GM12878 (cell line): ENCODE measurements around the gene BEGAIN. TPM values are rescaled to one million over a fixed set of nuclear protein-coding genes. Genes with fewer than 3 reads are reported as not detected.

Source experiments
- ATAC-seq: fragments of 200-7000 bp; cut with Tn5 transposase; 3 replicates; pipeline ENCODE4 v1.9.1; 2020; ENCODE audit warnings: mild to moderate bottlenecking, moderate library complexity
- BruUV-seq: library from RNA; stranded (reverse); fragments of 400-500 nt; replicated peaks from 2 replicates; lab custom pipeline; 2021; lab: Mats Ljungman, UMichigan
- CTCF ChIA-PET: fragments of 300-600 bp; sonication (Branson Sonifier 250); formaldehyde crosslinking; extraction: SDS; loops from one replicate; lab custom pipeline; 2021; ENCODE audit warnings: inconsistent platforms; lab: Yijun Ruan, JAX
- POLR2A ChIA-PET: fragments of 350-600 bp; formaldehyde crosslinking; extraction: SDS; loops from one replicate; lab custom pipeline; 2021; ENCODE audit warnings: inconsistent platforms; lab: Charles Lee
- RAD21 ChIA-PET: fragments of 300-600 bp; sonication (Branson Sonifier 250); formaldehyde crosslinking; loops from one replicate; lab custom pipeline; 2023; ENCODE audit warnings: antibody characterized with exemption; ENCODE audit not compliant: unreplicated experiment; lab: Charles Lee
- SMC1A ChIA-PET: fragments of 300-600 bp; sonication (Branson Sonifier 250); formaldehyde crosslinking; loops from one replicate; lab custom pipeline; 2023; ENCODE audit not compliant: unreplicated experiment, uncharacterized antibody; lab: Charles Lee
- DNase-seq: peaks from one replicate; pipeline ENCODE4 v3.0.0-alpha.2; 2011; ENCODE audit warnings: low read depth, low spot score
- FAIRE-seq: peaks from 3 replicates; lab custom pipeline; 2011; peaks lifted over from hg19 to GRCh38; lab: Jason Lieb, UNC
- H2AFZ ChIP-seq: 2 replicates; pipeline ENCODE4 v1.6.0; 2011; ENCODE audit warnings: low read depth, low read length, control low read depth; ENCODE audit not compliant: control insufficient read depth
- H3K27ac ChIP-seq: 2 replicates; pipeline ENCODE4 v1.5.1; 2011; ENCODE audit warnings: control low read depth; ENCODE audit not compliant: control insufficient read depth, insufficient read depth
- H3K27me3 ChIP-seq, 2 experiments: replicated peaks in 1 of 2; 2 replicates each; pipeline versions ENCODE4 v1.6.0 to v1.6.1; 2011; ENCODE audit warnings: low read length in 1 of 2; ENCODE audit not compliant: control insufficient read depth in 2 of 2, insufficient read depth in 2 of 2
- H3K36me3 ChIP-seq, 2 experiments: 2 replicates each; pipeline ENCODE4 v1.5.1; 2011; ENCODE audit warnings: low read length in 1 of 2; ENCODE audit not compliant: control insufficient read depth in 2 of 2, insufficient read depth in 2 of 2
- H3K4me1 ChIP-seq: 2 replicates; pipeline ENCODE4 v1.6.1; 2011; ENCODE audit warnings: mild to moderate bottlenecking, low read length, moderate library complexity, mixed read lengths; ENCODE audit not compliant: control insufficient read depth, insufficient read depth
- H3K4me2 ChIP-seq: 2 replicates; pipeline ENCODE4 v1.6.0; 2011; ENCODE audit warnings: control low read depth; ENCODE audit not compliant: control insufficient read depth, insufficient read depth
- H3K4me3 ChIP-seq: fragments of 200-600 bp; sonication (generic); 2 replicates; pipeline ENCODE4 v1.5.1; 2016
- H3K79me2 ChIP-seq: 2 replicates; pipeline ENCODE4 v1.6.0; 2011; ENCODE audit warnings: low read length; ENCODE audit not compliant: control insufficient read depth, insufficient read depth
- H3K9ac ChIP-seq: 2 replicates; pipeline ENCODE4 v1.8.0; 2011; ENCODE audit warnings: low read length, control low read depth, mixed read lengths; ENCODE audit not compliant: control insufficient read depth, insufficient read depth
- H3K9me3 ChIP-seq: replicated peaks from 3 replicates; pipeline ENCODE4 v1.5.1; 2011; ENCODE audit warnings: mild to moderate bottlenecking, low read length; ENCODE audit not compliant: control insufficient read depth, insufficient read depth
- H4K20me1 ChIP-seq: 2 replicates; pipeline ENCODE4 v1.6.0; 2011; ENCODE audit not compliant: control insufficient read depth, insufficient read depth
- BCLAF1 ChIP-seq: fragments of 450-650 bp; IDR thresholded peaks from 2 replicates; pipeline ENCODE4 v1.6.1; 2017; ENCODE audit warnings: antibody characterized with exemption, mild to moderate bottlenecking, moderate library complexity
- HDAC2 ChIP-seq: fragments of 200-600 bp; sonication (generic); IDR thresholded peaks from 2 replicates; pipeline ENCODE4 v1.6.1; 2017
- LARP7 ChIP-seq: fragments of 450-650 bp; IDR thresholded peaks from 2 replicates; pipeline ENCODE4 v1.6.1; 2017; ENCODE audit warnings: mild to moderate bottlenecking
- NFXL1 ChIP-seq: fragments of 450-650 bp; IDR thresholded peaks from 2 replicates; pipeline ENCODE4 v1.6.1; 2017; ENCODE audit warnings: antibody characterized with exemption, mild to moderate bottlenecking, borderline replicate concordance
- TCF12 ChIP-seq: IDR thresholded peaks from 2 replicates; pipeline ENCODE4 v1.6.1; 2011; ENCODE audit warnings: low read depth, mild to moderate bottlenecking, low read length
- WRNIP1 ChIP-seq: IDR thresholded peaks from 2 replicates; pipeline ENCODE4 v1.6.1; 2011; ENCODE audit warnings: low read depth, low read length, improper control_type of control experiment, borderline replicate concordance
- WGBS: methylation state at CpG from one replicate; pipeline ENCODE4 v1.1.6; 2016; ENCODE audit warnings: low lambda C conversion rate; ENCODE audit not compliant: insufficient replicate concordance, insufficient coverage; ENCODE audit errors: missing lambda C conversion rate; 5-methylcytosine and 5-hydroxymethylcytosine counted together
- in situ Hi-C: fragments of 300-500 bp; cut with MboI; formaldehyde crosslinking; loops from 9 replicates; pipeline ENCODE4 v1.14.3; 2018; ENCODE audit warnings: mixed read lengths
- intact Hi-C: fragments of 100-400 bp; cut with micrococcal nuclease; formaldehyde crosslinking; loops from one replicate; pipeline ENCODE4 v1.14.2; 2022; ENCODE audit not compliant: unreplicated experiment
- polyA plus RNA-seq, 11 experiments: library from polyadenylated mRNA; depleted of rRNA in 4 of 11; unstranded in 6 of 11; stranded (reverse) in 5 of 11; fragments of >200 nt; fragmentation: Nextera tagmentation in 4 of 11; fragmentation: Illumina TruSeq in 1 of 11; extraction: Ambion mirVana in 4 of 11; extraction: Trizol in 1 of 11; gene quantifications; 1 replicate in 1 of 11; 2 replicates in 10 of 11; pipeline versions ENCODE4 v1.2.1 to v1.2.3, GENCODE V29; 2011 to 2016; ENCODE audit warnings: inconsistent platforms in 2 of 11, missing spikeins in 2 of 11, low read depth in 1 of 11
- total RNA-seq, 4 experiments: library from RNA; depleted of rRNA in 3 of 4; stranded (reverse); fragments of >200 nt in 3 of 4; fragmentation: Illumina TruSeq in 1 of 4; extraction: Trizol in 1 of 4; gene quantifications; 2 replicates each; pipeline versions ENCODE4 v1.2.1 to v1.2.3, GENCODE V29; 2013 to 2021

Gene BEGAIN
- total and polyA plus RNA-seq, 10 of the 15 experiments (the other 5 are each of a cell fraction or from before 2014, with no cell fraction given) = 0.01 to 0.31 (median 0.06) TPM; not detected in 5

- TF ChIP-seq BCLAF1 (no peak), TCF12 (no peak), LARP7 (no peak), NFXL1 (no peak)
- TF ChIP-seq, all 136 proteins: peak for 0
Measured at GRCh38 chr14:100634026-100634425, 46.8 kb upstream of the BEGAIN start (continued).

- RAD21 ChIA-PET = no interaction called here
- Histone ChIP-seq H2AFZ (no peak overlapping the region), H3K9ac (no peak overlapping the region), H3K4me3 (no peak overlapping the region), H3K4me2 (no peak overlapping the region), H3K79me2 (no peaks in the 10 kb centered on the region), H3K9me3 (no peaks in the 10 kb centered on the region), H3K4me1 (no peaks in the 10 kb centered on the region), H3K36me3 (no peaks in the 10 kb centered on the region), H3K27me3 (peaks cover 0 to 3% of the 10 kb centered on the region in 2 experiments; a peak in 2 of 4 replicates), H4K20me1 (no peaks in the 10 kb centered on the region)
- intact Hi-C loops = no loop called here
- ATAC-seq (no peak), DNase-seq (no peak), FAIRE-seq (no peak)
- SMC1A ChIA-PET = no interaction called here
- POLR2A ChIA-PET = interaction anchor here (1.0 kb wide), 1 partner anchor 13 kb away, joined by 3 read pairs; no protein-coding TSS in a partner anchor
- WGBS = 39% methylated on average over 10 of the region's 10 CpGs
- no TSS peak for BruUV-seq
- in situ Hi-C loops = no loop called here
- CTCF ChIA-PET = interaction anchor here (1.4 kb wide), 1 partner anchor 12 kb away, joined by 7 read pairs; no protein-coding TSS in a partner anchor
- TF ChIP-seq HDAC2 (no peak), LARP7 (no peak), WRNIP1 (no peak)
- TF ChIP-seq, all 136 proteins: peak for 0
- H3K27ac ChIP-seq = no peak overlapping the region
Measured at GRCh38 chr14:100633406-100633805, 46.2 kb upstream of the BEGAIN start.
